Transverse colon (tissue), 4 donors: ENCODE data around the gene ZNF275. TPM values are rescaled to one million over a fixed set of nuclear protein-coding genes. Genes with fewer than 3 reads are reported as not detected.

Experiments
- DNase-seq: peaks from one replicate; pipeline ENCODE4 v3.0.0-alpha.2; 2019
- H3K27ac ChIP-seq, 4 donors: fragments of 200-600 bp; sonication (generic); 2 replicates each; pipeline ENCODE4 v1.5.1; 2016 to 2018; ENCODE audit warnings: inconsistent platforms in 4 of 4
- H3K27me3 ChIP-seq: fragments of 200-600 bp; sonication (generic); 2 replicates; pipeline ENCODE4 v1.5.1; 2017; ENCODE audit warnings: inconsistent platforms
- H3K36me3 ChIP-seq, 4 donors: fragments of 200-600 bp; sonication (generic); 2 replicates each; pipeline ENCODE4 v1.5.1; 2017 to 2019; ENCODE audit warnings: inconsistent platforms in 4 of 4
- H3K4me1 ChIP-seq, 4 donors: fragments of 200-600 bp; sonication (generic); 2 replicates each; pipeline ENCODE4 v1.5.1; 2017 to 2020; ENCODE audit warnings: inconsistent platforms in 4 of 4
- H3K4me3 ChIP-seq, 4 donors: fragments of 200-600 bp; sonication (generic); 1 replicate in 1 of 4; 2 replicates in 3 of 4; pipeline versions ENCODE4 v1.5.1 to v1.6.1; 2017 to 2019; ENCODE audit warnings: inconsistent platforms in 4 of 4
- H3K9me3 ChIP-seq, 2 donors: fragments of 200-600 bp; sonication (generic); 2 replicates each; pipeline ENCODE4 v1.5.1; 2017 to 2019; ENCODE audit warnings: inconsistent platforms in 2 of 2
- EP300 ChIP-seq: sonication (generic); formaldehyde crosslinking; IDR thresholded peaks from one replicate; pipeline ENCODE4 v1.6.1; 2017; ENCODE audit warnings: antibody characterized with exemption, low read depth
- POLR2A ChIP-seq: fragments of 450-650 bp; IDR thresholded peaks from one replicate; pipeline ENCODE4 v1.6.1; 2016; ENCODE audit warnings: antibody characterized with exemption, mild to moderate bottlenecking, moderate library complexity
- POLR2AphosphoS5 ChIP-seq, 3 donors: sonication (generic); formaldehyde crosslinking; IDR thresholded peaks; one replicate each; pipeline ENCODE4 v1.6.1; 2016; ENCODE audit warnings: antibody characterized with exemption in 3 of 3
- WGBS, 2 donors: methylation state at CpG; one replicate each; pipeline ENCODE4 v1.1.5; 2018; ENCODE audit warnings: low coverage in 1 of 2; 5-methylcytosine and 5-hydroxymethylcytosine counted together
- in situ Hi-C, 4 donors: fragments of 200-750 bp; cut with MboI; loops; one replicate each; pipeline versions ENCODE4 v1.15.0 to v1.15.1; 2017; ENCODE audit warnings: low sequenced_read_pairs in 3 of 4, low pct_ligation_motif_present in 1 of 4, low pct_unique_long_range_greater_than_20kb in 1 of 4
- intact Hi-C: fragments of 100-400 bp; cut with DNase I; formaldehyde crosslinking; loops from one replicate; pipeline ENCODE4 v1.15.1; 2023; ENCODE audit warnings: low total_unique reads
- total RNA-seq, 4 donors: library from RNA; depleted of rRNA; stranded (reverse); fragments of >200 nt; gene quantifications; one replicate each; pipeline ENCODE4 v1.1.0, GENCODE V29; 2016
- TF ChIP-seq, protein P1 (sequence below), 5 experiments: fragments of 200-600 bp in 3 of 5; fragments of 450-650 bp in 2 of 5; sonication (generic) in 3 of 5; IDR thresholded peaks; 1 replicate in 2 of 5; 2 replicates in 3 of 5; pipeline ENCODE4 v1.5.1; 2016 to 2017; ENCODE audit warnings: antibody characterized with exemption in 5 of 5, inconsistent platforms in 3 of 5, mild to moderate bottlenecking in 2 of 5, moderate library complexity in 1 of 5

The ZNF275 gene
- total RNA-seq, 4 donors from 2014 or later = 5.6 to 8.8 (median 7.1) TPM

DNA sequence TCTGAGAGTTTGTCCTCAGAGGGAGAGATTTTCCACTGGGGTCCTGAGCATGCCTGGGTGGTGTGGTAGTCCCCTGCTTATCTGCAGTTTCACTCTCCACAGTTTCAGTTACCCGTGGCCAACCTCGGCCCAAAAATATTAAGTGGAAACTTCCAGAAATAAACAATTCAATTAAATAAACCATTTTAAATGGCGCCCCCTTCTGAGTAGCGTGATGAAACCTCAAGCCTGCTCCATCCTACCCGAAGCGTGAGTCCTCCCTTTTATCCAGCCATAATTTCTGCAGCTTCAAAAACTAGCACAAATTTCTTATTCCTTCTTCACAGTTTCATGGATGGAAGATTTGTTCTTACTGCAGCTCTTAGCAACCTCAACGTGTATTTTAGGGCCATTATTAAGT lies 40.5 kb downstream of the ZNF275 start:
- TF ChIP-seq POLR2A = no peak
- TF ChIP-seq, protein P1, sequence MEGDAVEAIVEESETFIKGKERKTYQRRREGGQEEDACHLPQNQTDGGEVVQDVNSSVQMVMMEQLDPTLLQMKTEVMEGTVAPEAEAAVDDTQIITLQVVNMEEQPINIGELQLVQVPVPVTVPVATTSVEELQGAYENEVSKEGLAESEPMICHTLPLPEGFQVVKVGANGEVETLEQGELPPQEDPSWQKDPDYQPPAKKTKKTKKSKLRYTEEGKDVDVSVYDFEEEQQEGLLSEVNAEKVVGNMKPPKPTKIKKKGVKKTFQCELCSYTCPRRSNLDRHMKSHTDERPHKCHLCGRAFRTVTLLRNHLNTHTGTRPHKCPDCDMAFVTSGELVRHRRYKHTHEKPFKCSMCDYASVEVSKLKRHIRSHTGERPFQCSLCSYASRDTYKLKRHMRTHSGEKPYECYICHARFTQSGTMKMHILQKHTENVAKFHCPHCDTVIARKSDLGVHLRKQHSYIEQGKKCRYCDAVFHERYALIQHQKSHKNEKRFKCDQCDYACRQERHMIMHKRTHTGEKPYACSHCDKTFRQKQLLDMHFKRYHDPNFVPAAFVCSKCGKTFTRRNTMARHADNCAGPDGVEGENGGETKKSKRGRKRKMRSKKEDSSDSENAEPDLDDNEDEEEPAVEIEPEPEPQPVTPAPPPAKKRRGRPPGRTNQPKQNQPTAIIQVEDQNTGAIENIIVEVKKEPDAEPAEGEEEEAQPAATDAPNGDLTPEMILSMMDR (IDR thresholded peaks at IDR 0.05) = no peak
- no peak for TF ChIP-seq POLR2AphosphoS5 (IDR thresholded peaks at IDR 0.05)
- TF ChIP-seq EP300 = no peak
- Histone ChIP-seq H3K4me3 (no peak overlapping the region), H3K27me3 (no peaks in the 10 kb centered on the region), H3K36me3 (no peaks in the 10 kb centered on the region), H3K4me1 (no peaks in the 10 kb centered on the region), H3K9me3 (no peaks in the 10 kb centered on the region), H3K27ac (no peak overlapping the region)
- DNase-seq = no peak
- 58% methylated on average over 7 of the region's 7 CpGs; no CpG with 5 or more reads in 1 of the 2 donors for WGBS, 2 donors
- intact Hi-C loops (no loop called here), in situ Hi-C loops (loop anchor here in 1 of 4 donors (25.0 kb wide), 1 partner anchor 212 kb away; no protein-coding TSS in a partner anchor)

DNA sequence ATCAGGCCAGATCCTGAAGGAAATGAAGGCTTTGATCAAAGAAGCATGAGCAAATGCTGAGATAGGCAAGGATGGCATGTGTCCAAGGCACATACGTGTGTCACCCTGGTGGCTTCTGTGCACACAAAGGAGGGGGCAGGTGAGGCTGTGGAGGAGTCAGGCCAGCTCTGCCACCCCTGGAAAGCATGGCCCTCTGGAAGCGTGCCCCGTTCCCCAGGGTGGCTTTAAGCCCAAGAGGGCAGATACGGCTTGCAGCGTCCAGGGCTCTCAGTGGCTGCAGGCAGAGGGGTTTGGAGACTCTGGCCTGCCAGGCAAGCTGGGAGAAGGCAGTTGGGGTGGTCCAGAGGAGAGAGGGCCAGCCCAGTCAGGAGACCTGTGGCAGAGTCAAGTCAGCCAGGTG lies 41.6 kb downstream of the ZNF275 start:
- Histone ChIP-seq H3K36me3 (no peaks in the 10 kb centered on the region), H3K4me1 (no peaks in the 10 kb centered on the region), H3K9me3 (no peaks in the 10 kb centered on the region), H3K27me3 (no peaks in the 10 kb centered on the region), H3K4me3 (no peak overlapping the region), H3K27ac (no peak overlapping the region)
- no peak for DNase-seq
- 89% methylated on average over 5 of the region's 5 CpGs; no CpG with 5 or more reads in 1 of the 2 donors for WGBS, 2 donors
- no peak for TF ChIP-seq POLR2A
- TF ChIP-seq, protein P1 (IDR thresholded peaks at IDR 0.05) = no peak
- TF ChIP-seq POLR2AphosphoS5 (IDR thresholded peaks at IDR 0.05) = no peak
- no peak for TF ChIP-seq EP300
- in situ Hi-C loops = no loop called here
- intact Hi-C loops = no loop called here

DNA sequence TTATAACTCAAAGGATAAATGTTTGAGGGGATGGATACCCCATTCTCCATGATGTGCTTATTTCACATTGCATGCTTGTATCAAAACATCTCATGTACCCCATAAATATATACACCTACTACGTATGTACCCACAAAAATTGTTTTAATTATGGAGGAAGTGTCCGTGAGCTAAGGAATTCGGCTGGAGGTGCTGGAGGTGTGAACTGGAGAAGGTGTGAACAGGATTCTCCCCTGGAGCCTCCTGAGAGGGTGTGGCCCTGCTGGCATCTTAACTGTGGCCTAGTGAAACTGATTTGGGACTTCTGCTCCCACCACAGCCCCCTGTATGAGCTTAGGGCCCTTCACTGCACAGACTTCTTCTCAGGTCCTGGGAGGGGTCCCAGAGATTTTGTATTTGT lies 43.8 kb downstream of the ZNF275 start:
- Histone ChIP-seq H3K4me3 (no peak overlapping the region), H3K27me3 (no peaks in the 10 kb centered on the region), H3K4me1 (no peaks in the 10 kb centered on the region), H3K36me3 (no peaks in the 10 kb centered on the region), H3K27ac (no peak overlapping the region), H3K9me3 (no peaks in the 10 kb centered on the region)
- no peak for DNase-seq
- in situ Hi-C loops (no loop called here), intact Hi-C loops (no loop called here)
- TF ChIP-seq POLR2AphosphoS5 (IDR thresholded peaks at IDR 0.05) = no peak
- TF ChIP-seq, protein P1 (IDR thresholded peaks at IDR 0.05) = no peak
- no peak for TF ChIP-seq POLR2A
- WGBS, 2 donors = 87% methylated on average over 3 of the region's 3 CpGs; no CpG with 5 or more reads in 1 of the 2 donors

DNA sequence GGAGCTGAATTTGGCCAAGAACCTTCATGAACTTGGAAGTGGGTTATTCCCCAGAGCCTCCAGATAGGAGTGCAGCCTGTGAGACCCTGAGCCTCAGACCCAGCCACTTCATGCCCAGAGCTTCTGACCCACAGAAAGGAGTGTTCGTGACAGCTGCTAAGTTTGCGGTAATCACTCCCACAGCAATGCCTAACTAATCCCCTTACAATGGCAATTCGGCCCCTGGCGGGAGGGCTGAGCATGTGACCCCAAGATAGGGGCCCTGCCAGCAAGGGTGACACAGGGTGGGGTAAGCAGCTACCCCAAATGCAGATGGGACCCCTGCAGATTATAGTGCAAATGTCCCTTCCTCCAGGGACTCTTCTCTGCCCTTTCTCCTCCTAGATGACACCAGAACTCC lies 44.7 kb downstream of the ZNF275 start:
- H3K27me3 ChIP-seq = no peaks in the 10 kb centered on the region
- WGBS, 2 donors = 98% methylated on average over 4 of the region's 4 CpGs; no CpG with 5 or more reads in 1 of the 2 donors
- H3K4me1 ChIP-seq = no peaks in the 10 kb centered on the region
- in situ Hi-C loops = no loop called here
- no peak overlapping the region for H3K27ac ChIP-seq
- H3K36me3 ChIP-seq = no peaks in the 10 kb centered on the region
- no peak overlapping the region for H3K4me3 ChIP-seq
- no peaks in the 10 kb centered on the region for H3K9me3 ChIP-seq
- DNase-seq = no peak
- intact Hi-C loops = no loop called here
- no peak for TF ChIP-seq POLR2A
- TF ChIP-seq EP300 = no peak
- no peak for TF ChIP-seq POLR2AphosphoS5 (IDR thresholded peaks at IDR 0.05)
- TF ChIP-seq, protein P1 (IDR thresholded peaks at IDR 0.05) = no peak
